Naive B cell (primary cell): ENCODE results near the gene ZNF175. TPM values are rescaled to one million over a fixed set of nuclear protein-coding genes. Genes with fewer than 3 reads are reported as not detected.
"Not testable (repeated sequence)": the region's sequence is repeated elsewhere in the genome, so short reads cannot be mapped to it uniquely, and the experiment has no call there.

ENCODE experiments used
- ATAC-seq, 2 donors: fragments of 150-1000 bp; cut with Tn5 transposase; 2 replicates each; pipeline ENCODE4 v1.10.0; 2021; ENCODE audit warnings: low read depth in 2 of 2, mild to moderate bottlenecking in 2 of 2, moderate library complexity in 2 of 2
- DNase-seq: peaks from one replicate; pipeline ENCODE4 v3.0.0; 2022
- H3K27ac Mint-ChIP-seq, 6 donors: one replicate each; pipeline ENCODE4 v1.8.0; 2020 to 2022; ENCODE audit warnings: mild to moderate bottlenecking in 6 of 6, mixed read lengths in 6 of 6, moderate library complexity in 5 of 6, inconsistent platforms in 2 of 6
- H3K27me3 Mint-ChIP-seq, 3 donors: one replicate each; pipeline ENCODE4 v1.8.0; 2021 to 2022; ENCODE audit warnings: mixed read lengths in 3 of 3, mild to moderate bottlenecking in 1 of 3
- H3K36me3 Mint-ChIP-seq, 2 donors: one replicate each; pipeline ENCODE4 v1.8.0; 2020 to 2022; ENCODE audit warnings: mixed read lengths in 2 of 2, inconsistent platforms in 1 of 2, mild to moderate bottlenecking in 1 of 2
- H3K4me1 Mint-ChIP-seq, 3 donors: one replicate each; pipeline ENCODE4 v1.8.0; 2020 to 2022; ENCODE audit warnings: mixed read lengths in 3 of 3, inconsistent platforms in 1 of 3, mild to moderate bottlenecking in 1 of 3, moderate library complexity in 1 of 3
- H3K4me3 Mint-ChIP-seq, 8 donors: one replicate each; pipeline ENCODE4 v1.8.0; 2020 to 2022; ENCODE audit warnings: mild to moderate bottlenecking in 8 of 8, mixed read lengths in 8 of 8, moderate library complexity in 8 of 8, inconsistent platforms in 2 of 8
- H3K9me3 Mint-ChIP-seq, 7 donors: one replicate each; pipeline ENCODE4 v1.8.0; 2020 to 2022; ENCODE audit warnings: mixed read lengths in 7 of 7, mild to moderate bottlenecking in 5 of 7, inconsistent platforms in 2 of 7, moderate library complexity in 1 of 7
- polyA plus RNA-seq, 6 donors: library from polyadenylated mRNA; unstranded; fragments of 300-500 nt; fragmentation: Illumina TruSeq; gene quantifications; one replicate each; pipeline ENCODE4 v1.2.3, GENCODE V29; 2021; ENCODE audit warnings: low read depth in 6 of 6

Gene ZNF175
- polyA plus RNA-seq, 6 donors from 2014 or later: 0.94 to 5.1 (median 3.1) TPM

DNA sequence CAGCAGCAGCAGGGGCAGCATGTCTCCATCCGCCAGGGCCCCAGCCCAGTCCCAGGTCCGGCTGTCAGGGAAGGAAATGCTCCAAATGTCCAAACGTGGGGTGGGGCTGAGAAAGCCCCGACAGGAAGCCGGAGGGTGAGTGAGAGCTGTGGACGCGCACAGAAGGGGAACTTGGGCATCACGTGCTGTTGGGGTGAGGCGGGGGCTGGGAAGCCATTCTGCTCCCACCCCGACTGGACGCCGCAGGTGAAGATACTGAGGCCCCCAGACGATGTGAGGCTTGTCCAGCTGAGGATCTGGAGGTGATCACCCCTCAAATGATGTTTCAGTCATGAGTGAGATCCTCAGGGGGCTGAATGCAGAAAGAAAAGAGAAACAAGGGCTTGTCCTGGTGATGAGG, 59.2 kb downstream of the ZNF175 start, which contains the start of gene SIGLEC5:
TSS of gene SIGLEC5 (minus strand) at position 87 of the 400 bp plus-strand sequence. CDS start at position 21, 66 bp downstream.
- DNase-seq: peak; percentile 51
- peak within 1 kb of the TSS in 5 of 6 donors; percentile 95 to 99 (median 98) for H3K27ac Mint-ChIP-seq
- H3K36me3 Mint-ChIP-seq: peaks cover 5 to 25% of the 10 kb centered on the region in 2 donors
- not testable (repeated sequence) for H3K9me3 Mint-ChIP-seq, H3K27me3 Mint-ChIP-seq
- peak; percentile 94 to 97 for ATAC-seq
- peaks cover 38 to 59% (median 43%) of the 10 kb centered on the region in 3 donors for H3K4me1 Mint-ChIP-seq
- peak within 1 kb of the TSS; percentile 24 to 95 (median 90) for H3K4me3 Mint-ChIP-seq

DNA sequence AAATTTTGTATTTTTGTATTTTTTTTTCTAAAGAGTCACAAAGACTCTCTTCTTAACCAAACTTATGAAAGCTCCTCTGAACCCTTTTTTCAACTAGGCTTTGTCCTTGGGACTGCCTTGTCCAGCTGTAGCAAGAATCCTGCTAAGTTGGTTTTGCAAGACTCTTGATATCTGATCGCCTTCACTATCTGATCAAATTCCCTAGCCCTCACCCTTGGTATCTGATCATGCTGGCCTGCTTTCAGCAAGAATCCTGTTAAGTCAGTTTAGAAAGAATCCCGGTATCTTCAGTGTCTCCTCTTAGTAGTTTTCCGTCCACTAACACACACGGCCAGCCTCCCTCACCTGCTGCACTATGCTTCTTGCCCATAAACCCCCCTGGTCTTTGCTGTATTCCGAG, 61.0 kb downstream of the ZNF175 start:
- peaks cover 0 to 17% of the 10 kb centered on the region in 2 donors for H3K36me3 Mint-ChIP-seq

DNA sequence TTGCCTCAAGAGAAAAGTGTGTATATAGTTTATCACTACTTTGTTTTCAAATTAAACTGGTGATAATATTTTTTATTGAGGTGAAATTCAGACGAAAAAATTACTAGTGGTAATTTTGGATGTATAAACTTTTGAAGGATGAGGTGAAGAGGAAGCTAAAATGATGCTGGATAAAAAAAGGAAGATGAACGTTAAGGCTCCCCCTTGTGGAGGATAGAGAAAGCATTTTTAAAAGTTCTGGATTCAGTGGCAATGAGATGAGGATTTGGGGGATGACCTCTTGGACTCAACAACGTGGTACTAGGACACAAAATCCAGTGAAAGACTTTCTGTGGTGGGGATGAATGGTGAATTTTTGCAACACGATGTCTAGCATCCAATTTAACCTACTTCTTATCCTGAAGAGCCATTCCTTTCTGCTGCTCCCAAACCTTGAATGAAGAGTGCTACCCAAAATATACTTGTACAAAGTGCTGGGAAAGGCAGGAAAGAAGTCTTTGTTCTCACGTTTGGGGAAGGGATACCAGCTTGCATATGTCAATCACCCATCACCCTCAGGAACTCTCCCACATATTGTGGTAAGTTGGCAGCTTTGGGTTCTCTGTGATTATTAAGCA, 66.4 kb downstream of the ZNF175 start:
- H3K27me3 Mint-ChIP-seq: no peaks in the 10 kb centered on the region
- H3K4me1 Mint-ChIP-seq: peaks cover 19 to 62% (median 34%) of the 10 kb centered on the region in 3 donors
- peak overlapping the region in 1 of 6 donors; percentile 19 for H3K27ac Mint-ChIP-seq
- DNase-seq (peak; percentile 33), ATAC-seq (no peak)
- H3K36me3 Mint-ChIP-seq: peaks cover 7 to 11% of the 10 kb centered on the region in 2 donors
- H3K9me3 Mint-ChIP-seq: peaks cover 0 to 2% (median 0%) of the 10 kb centered on the region in 7 donors
- peak overlapping the region in 2 of 8 donors; percentile 12 to 40 for H3K4me3 Mint-ChIP-seq

More for the DNA sequence above, 61.0 kb downstream of the ZNF175 start:
- DNase-seq: no peak
- H3K9me3 Mint-ChIP-seq: no peaks in the 10 kb centered on the region
- peak overlapping the region in 2 of 6 donors; percentile 50 to 89 for H3K27ac Mint-ChIP-seq
- peaks cover 0 to 4% (median 0%) of the 10 kb centered on the region in 3 donors for H3K27me3 Mint-ChIP-seq
- peak overlapping the region in 2 of 8 donors; percentile 47 to 95 for H3K4me3 Mint-ChIP-seq
- ATAC-seq: no peak
- H3K4me1 Mint-ChIP-seq: peaks cover 32 to 59% (median 36%) of the 10 kb centered on the region in 3 donors

DNA sequence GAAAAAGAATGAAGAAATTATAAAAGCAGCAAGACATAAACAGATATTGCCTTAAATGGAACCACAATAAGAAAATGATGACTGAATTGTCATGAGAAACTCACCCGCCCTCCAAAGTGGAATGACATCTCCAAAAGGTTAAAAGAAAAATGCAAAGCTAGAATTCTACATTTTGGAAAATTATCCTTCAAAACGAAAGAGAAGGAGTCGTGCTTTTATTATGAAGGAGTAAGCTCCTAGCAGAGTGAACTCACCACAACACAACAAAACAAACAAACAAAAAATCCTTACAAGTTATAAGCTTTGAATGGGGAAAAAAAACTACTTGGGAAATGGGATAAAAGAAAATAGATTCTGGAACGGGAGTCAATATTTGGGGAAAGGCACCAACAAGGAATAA, 68.8 kb downstream of the ZNF175 start:
- Mint-ChIP-seq H3K4me3 (peak overlapping the region in 3 of 8 donors; percentile 9 to 51 (median 39)), H3K9me3 (peaks cover 0 to 2% (median 0%) of the 10 kb centered on the region in 7 donors), H3K36me3 (peaks cover 20 to 21% of the 10 kb centered on the region in 2 donors), H3K4me1 (peaks cover 33 to 79% (median 51%) of the 10 kb centered on the region in 3 donors), H3K27ac (peak overlapping the region in 1 of 6 donors; percentile 80), H3K27me3 (no peaks in the 10 kb centered on the region)
- ATAC-seq (no peak), DNase-seq (no peak)

DNA sequence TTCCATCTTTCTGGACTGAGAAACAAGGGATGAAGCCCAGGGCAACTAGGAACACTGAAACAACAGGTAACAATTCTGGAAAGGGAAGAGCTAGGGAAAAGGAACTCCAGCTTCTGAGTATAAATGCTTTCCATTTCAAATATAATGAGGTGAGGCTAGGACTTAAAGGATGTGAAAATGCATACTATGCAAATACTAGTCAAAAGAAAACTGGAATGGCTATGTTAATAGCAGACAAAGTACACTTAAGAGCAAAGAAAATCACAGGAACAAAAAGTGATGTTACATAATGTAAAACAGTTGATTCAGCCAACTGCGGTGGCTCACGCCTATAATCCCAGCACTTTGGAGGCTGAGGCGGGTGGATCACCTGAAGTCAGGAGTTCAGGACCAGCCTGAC, 69.3 kb downstream of the ZNF175 start:
- Mint-ChIP-seq H3K27ac (peak overlapping the region in 3 of 6 donors; percentile 30 to 80 (median 42)), H3K4me3 (peak overlapping the region in 3 of 8 donors; percentile 1 to 16 (median 9)), H3K9me3 (peaks cover 0 to 2% (median 0%) of the 10 kb centered on the region in 7 donors), H3K27me3 (no peaks in the 10 kb centered on the region), H3K4me1 (peaks cover 38 to 80% (median 53%) of the 10 kb centered on the region in 3 donors), H3K36me3 (peaks cover 20 to 24% of the 10 kb centered on the region in 2 donors)
- DNase-seq (no peak), ATAC-seq (no peak)

DNA sequence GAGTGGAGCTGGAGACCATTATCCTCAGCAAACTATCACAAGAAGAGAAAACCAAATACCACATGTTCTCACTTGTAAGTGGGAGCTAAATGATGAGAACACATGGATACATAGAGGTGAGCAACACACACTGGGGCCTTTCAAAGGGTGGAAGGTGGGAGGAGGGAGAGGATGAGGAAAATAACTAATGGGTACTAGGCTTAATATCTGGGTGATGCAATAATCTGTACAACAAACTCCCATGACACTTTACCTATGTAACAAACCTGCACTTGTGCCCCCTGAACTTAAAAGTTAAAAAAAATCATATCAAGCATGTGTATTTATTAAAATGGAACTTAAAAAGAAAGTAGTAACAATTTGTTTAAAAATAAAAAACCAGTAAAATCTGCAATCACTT, 70.6 kb downstream of the ZNF175 start:
- Mint-ChIP-seq H3K27ac (peak overlapping the region in 3 of 6 donors; percentile 11 to 80 (median 34)), H3K4me1 (peaks cover 37 to 73% (median 51%) of the 10 kb centered on the region in 3 donors), H3K4me3 (peak overlapping the region in 5 of 8 donors; percentile 16 to 78 (median 27)), H3K9me3 (peaks cover 0 to 2% (median 0%) of the 10 kb centered on the region in 7 donors), H3K27me3 (no peaks in the 10 kb centered on the region), H3K36me3 (peaks cover 20 to 24% of the 10 kb centered on the region in 2 donors)
- DNase-seq: no peak
- no peak for ATAC-seq

Other genes with a start within 250 kb of the ZNF175 start
- gene VSIG10L, start 229.1 kb upstream of the ZNF175 start, polyA plus RNA-seq: 1 to 10 TPM in 2 of 6 donors, under 1 TPM in 3, not detected in 1; 0.40 to 1.3 (median 0.84) TPM
- 100 to 1,000 TPM in 3 of 6 donors, 10 to 100 TPM in 3; 72.7 to 167 (median 101) TPM for gene ETFB, start 204.9 kb upstream of the ZNF175 start, polyA plus RNA-seq
- gene CLDND2, start 202.3 kb upstream of the ZNF175 start, polyA plus RNA-seq: 1 to 10 TPM in 1 of 6 donors, under 1 TPM in 1, not detected in 4; 0.46 to 1.2 TPM
- 10 to 100 TPM in 1 of 6 donors, 1 to 10 TPM in 5; 4.3 to 12.6 (median 7.2) TPM for gene NKG7, start 198.6 kb upstream of the ZNF175 start, polyA plus RNA-seq
- gene LIM2, start 183.3 kb upstream of the ZNF175 start, polyA plus RNA-seq: under 1 TPM in 1 of 6 donors, not detected in 5; 0.34 TPM
- not detected for gene C19orf84, start 180.7 kb upstream of the ZNF175 start, polyA plus RNA-seq
- gene SIGLEC10, start 153.6 kb upstream of the ZNF175 start, polyA plus RNA-seq: 10 to 100 TPM; 43.9 to 75.2 (median 55.8) TPM
- gene SIGLEC8, start 112.8 kb upstream of the ZNF175 start, polyA plus RNA-seq: not detected
- not detected for gene CEACAM18, start 92.7 kb upstream of the ZNF175 start, polyA plus RNA-seq
- gene SIGLEC12, start 69.5 kb upstream of the ZNF175 start, polyA plus RNA-seq: under 1 TPM in 1 of 6 donors, not detected in 5; 0.28 TPM
- 1 to 10 TPM in 3 of 6 donors, under 1 TPM in 2, not detected in 1; 0.72 to 1.9 (median 1.2) TPM for gene SIGLEC6, start 39.6 kb upstream of the ZNF175 start, polyA plus RNA-seq
- gene SIGLEC5, start 59.1 kb downstream of the ZNF175 start, polyA plus RNA-seq: 1 to 10 TPM in 1 of 6 donors, not detected in 5; 3.7 TPM
- gene SIGLEC14, start 75.5 kb downstream of the ZNF175 start, polyA plus RNA-seq: 10 to 100 TPM; 14.3 to 27.2 (median 19.9) TPM
- 1 to 10 TPM in 5 of 6 donors, under 1 TPM in 1; 0.85 to 6.8 (median 3.6) TPM for gene SPACA6, start 122.0 kb downstream of the ZNF175 start, polyA plus RNA-seq
- gene HAS1, start 152.7 kb downstream of the ZNF175 start, polyA plus RNA-seq: under 1 TPM in 1 of 6 donors, not detected in 5; 0.29 TPM
- gene FPR1, start 180.6 kb downstream of the ZNF175 start, polyA plus RNA-seq: 1 to 10 TPM in 4 of 6 donors, under 1 TPM in 2; 0.18 to 6.3 (median 1.2) TPM
- gene FPR2, start 189.9 kb downstream of the ZNF175 start, polyA plus RNA-seq: under 1 TPM in 1 of 6 donors, not detected in 5; 0.71 TPM
- gene FPR3, start 223.9 kb downstream of the ZNF175 start, polyA plus RNA-seq: not detected